HEK293T (cell line): ENCODE results near the gene TGM5.

Experiments
- CTCF ChIA-PET: fragments of 350-600 bp; formaldehyde crosslinking; extraction: SDS; loops from one replicate; lab custom pipeline; 2021; ENCODE audit warnings: antibody characterized with exemption, inconsistent platforms; lab: Yijun Ruan, JAX
- POLR2A ChIA-PET: fragments of 350-600 bp; formaldehyde crosslinking; extraction: SDS; loops from one replicate; lab custom pipeline; 2020; ENCODE audit warnings: antibody characterized with exemption, inconsistent platforms; lab: Yijun Ruan, JAX
- DNase-seq: peaks from one replicate; pipeline ENCODE4 v3.0.0; 2012; ENCODE audit warnings: mixed read lengths; ENCODE audit errors: extremely low spot score
- ARNT ChIP-seq: fragments of 450-650 bp; IDR thresholded peaks from 2 replicates; pipeline ENCODE4 v1.6.1; 2017; ENCODE audit warnings: mild to moderate bottlenecking
- BHLHE40 ChIP-seq: fragments of 450-650 bp; IDR thresholded peaks from 2 replicates; pipeline ENCODE4 v1.6.1; 2016; ENCODE audit warnings: mild to moderate bottlenecking, moderate library complexity, borderline replicate concordance
- CTBP1 ChIP-seq: fragments of 450-650 bp; IDR thresholded peaks from 2 replicates; pipeline ENCODE4 v1.6.1; 2016; ENCODE audit warnings: borderline replicate concordance
- ELF4 ChIP-seq: fragments of 450-650 bp; IDR thresholded peaks from 2 replicates; pipeline ENCODE4 v1.6.1; 2017; ENCODE audit warnings: antibody characterized with exemption
- FOXA1 ChIP-seq: fragments of 450-650 bp; IDR thresholded peaks from 2 replicates; pipeline ENCODE4 v1.6.1; 2016; ENCODE audit warnings: mild to moderate bottlenecking
- FOXK2 ChIP-seq: fragments of 450-650 bp; IDR thresholded peaks from 2 replicates; pipeline ENCODE4 v1.6.1; 2016; ENCODE audit warnings: mild to moderate bottlenecking
- FOXM1 ChIP-seq: fragments of 450-650 bp; IDR thresholded peaks from 2 replicates; pipeline ENCODE4 v1.6.1; 2017; ENCODE audit warnings: mild to moderate bottlenecking, borderline replicate concordance
- HDGF ChIP-seq: fragments of 450-650 bp; IDR thresholded peaks from 2 replicates; pipeline ENCODE4 v1.6.1; 2017; ENCODE audit warnings: antibody characterized with exemption, borderline replicate concordance
- L3MBTL2 ChIP-seq: fragments of 450-650 bp; conservative IDR thresholded peaks from 2 replicates; pipeline ENCODE4 v1.6.1; 2016; ENCODE audit warnings: mild to moderate bottlenecking
- LEF1 ChIP-seq: fragments of 450-650 bp; IDR thresholded peaks from 2 replicates; pipeline ENCODE4 v1.6.1; 2017; ENCODE audit warnings: mild to moderate bottlenecking, borderline replicate concordance
- NFRKB ChIP-seq: fragments of 450-650 bp; IDR thresholded peaks from 2 replicates; pipeline ENCODE4 v1.6.1; 2016; ENCODE audit warnings: mild to moderate bottlenecking, moderate library complexity
- SP1 ChIP-seq: fragments of 450-650 bp; IDR thresholded peaks from 2 replicates; pipeline ENCODE4 v1.6.1; 2017
- SUZ12 ChIP-seq: fragments of 450-650 bp; IDR thresholded peaks from 2 replicates; pipeline ENCODE4 v1.6.1; 2016; ENCODE audit warnings: mild to moderate bottlenecking
- TARDBP ChIP-seq: fragments of 450-650 bp; IDR thresholded peaks from 2 replicates; pipeline ENCODE4 v1.6.1; 2016
- ZNF384 ChIP-seq: fragments of 450-650 bp; IDR thresholded peaks from 2 replicates; pipeline ENCODE4 v1.6.1; 2016
- TF ChIP-seq, protein P1 (sequence below): fragments of 450-650 bp; IDR thresholded peaks from 2 replicates; pipeline ENCODE4 v1.6.1; 2016

The TGM5 gene

DNA sequence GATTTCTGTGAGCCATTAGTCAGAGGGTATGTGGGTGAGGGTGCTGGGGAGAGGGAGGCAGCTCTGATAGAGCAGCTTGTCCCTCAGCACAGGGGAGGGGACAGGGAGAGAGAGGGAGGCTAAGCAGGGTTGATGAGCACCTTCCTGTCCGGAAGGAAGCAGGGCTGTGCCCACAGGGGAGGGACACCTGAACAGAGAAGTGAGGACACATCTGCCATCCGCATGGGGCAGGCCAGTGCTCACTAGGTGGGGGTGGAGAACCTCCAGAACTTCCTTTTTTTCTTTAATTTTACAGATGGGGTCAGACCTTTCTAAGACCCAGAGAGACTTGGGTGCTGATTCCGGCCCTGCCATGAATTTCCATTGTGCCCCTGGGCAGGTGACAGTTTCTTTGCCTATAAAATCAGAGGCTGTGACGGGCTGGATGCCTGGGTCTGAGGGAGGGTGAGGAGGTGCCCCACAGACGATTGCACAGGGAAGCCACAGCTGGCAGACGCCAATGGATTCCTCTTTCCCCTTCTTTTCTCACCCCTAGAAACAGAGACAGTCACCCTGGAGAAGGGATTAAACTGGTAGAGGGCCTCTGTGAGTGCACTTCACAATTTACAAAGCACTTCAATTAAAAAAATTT, 4.1 kb upstream of the TGM5 start:
- TF ChIP-seq TARDBP, result no peak
- no peak for TF ChIP-seq LEF1
- DNase-seq, result no peak
- ChIA-PET POLR2A (no interaction called here), CTCF (no interaction called here)

DNA sequence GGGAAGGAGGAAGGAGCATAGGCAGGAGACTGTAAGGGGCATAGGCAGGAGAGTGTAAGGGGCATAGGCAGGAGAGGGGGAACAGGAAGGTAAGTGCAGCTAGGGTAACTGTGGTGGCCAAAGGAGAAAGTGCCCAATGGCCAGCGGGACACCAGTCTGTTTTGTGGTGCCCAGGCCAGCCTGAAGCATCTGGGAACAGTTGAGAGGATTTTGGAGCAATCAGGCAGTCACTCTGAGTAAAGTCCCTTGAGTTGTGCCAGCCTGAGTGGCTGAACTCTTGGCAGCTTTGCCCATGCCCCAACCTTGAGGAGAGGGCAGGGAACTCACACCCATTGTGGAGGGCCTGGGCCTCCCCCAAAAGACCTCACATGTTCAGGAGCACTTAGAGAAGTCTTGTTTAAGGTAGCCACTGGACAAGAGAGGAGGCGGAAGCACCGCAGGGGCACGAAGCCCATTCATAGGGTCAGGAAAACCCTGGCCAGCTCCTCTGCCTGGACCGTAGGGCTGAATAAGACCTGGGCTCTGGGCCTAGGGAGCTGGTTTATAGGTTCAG, 3.5 kb upstream of the TGM5 start:
- ChIA-PET POLR2A (no interaction called here), CTCF (no interaction called here)
- no peak for DNase-seq
- TF ChIP-seq, protein P1, sequence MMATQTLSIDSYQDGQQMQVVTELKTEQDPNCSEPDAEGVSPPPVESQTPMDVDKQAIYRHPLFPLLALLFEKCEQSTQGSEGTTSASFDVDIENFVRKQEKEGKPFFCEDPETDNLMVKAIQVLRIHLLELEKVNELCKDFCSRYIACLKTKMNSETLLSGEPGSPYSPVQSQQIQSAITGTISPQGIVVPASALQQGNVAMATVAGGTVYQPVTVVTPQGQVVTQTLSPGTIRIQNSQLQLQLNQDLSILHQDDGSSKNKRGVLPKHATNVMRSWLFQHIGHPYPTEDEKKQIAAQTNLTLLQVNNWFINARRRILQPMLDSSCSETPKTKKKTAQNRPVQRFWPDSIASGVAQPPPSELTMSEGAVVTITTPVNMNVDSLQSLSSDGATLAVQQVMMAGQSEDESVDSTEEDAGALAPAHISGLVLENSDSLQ, result no peak
- no peak for TF ChIP-seq ARNT
- TF ChIP-seq ELF4, result no peak
- TF ChIP-seq FOXK2, result no peak
- TF ChIP-seq NFRKB, result no peak
- no peak for TF ChIP-seq FOXA1
- TF ChIP-seq BHLHE40, result no peak
- no peak for TF ChIP-seq TARDBP
- no peak for TF ChIP-seq L3MBTL2
- no peak for TF ChIP-seq SP1

DNA sequence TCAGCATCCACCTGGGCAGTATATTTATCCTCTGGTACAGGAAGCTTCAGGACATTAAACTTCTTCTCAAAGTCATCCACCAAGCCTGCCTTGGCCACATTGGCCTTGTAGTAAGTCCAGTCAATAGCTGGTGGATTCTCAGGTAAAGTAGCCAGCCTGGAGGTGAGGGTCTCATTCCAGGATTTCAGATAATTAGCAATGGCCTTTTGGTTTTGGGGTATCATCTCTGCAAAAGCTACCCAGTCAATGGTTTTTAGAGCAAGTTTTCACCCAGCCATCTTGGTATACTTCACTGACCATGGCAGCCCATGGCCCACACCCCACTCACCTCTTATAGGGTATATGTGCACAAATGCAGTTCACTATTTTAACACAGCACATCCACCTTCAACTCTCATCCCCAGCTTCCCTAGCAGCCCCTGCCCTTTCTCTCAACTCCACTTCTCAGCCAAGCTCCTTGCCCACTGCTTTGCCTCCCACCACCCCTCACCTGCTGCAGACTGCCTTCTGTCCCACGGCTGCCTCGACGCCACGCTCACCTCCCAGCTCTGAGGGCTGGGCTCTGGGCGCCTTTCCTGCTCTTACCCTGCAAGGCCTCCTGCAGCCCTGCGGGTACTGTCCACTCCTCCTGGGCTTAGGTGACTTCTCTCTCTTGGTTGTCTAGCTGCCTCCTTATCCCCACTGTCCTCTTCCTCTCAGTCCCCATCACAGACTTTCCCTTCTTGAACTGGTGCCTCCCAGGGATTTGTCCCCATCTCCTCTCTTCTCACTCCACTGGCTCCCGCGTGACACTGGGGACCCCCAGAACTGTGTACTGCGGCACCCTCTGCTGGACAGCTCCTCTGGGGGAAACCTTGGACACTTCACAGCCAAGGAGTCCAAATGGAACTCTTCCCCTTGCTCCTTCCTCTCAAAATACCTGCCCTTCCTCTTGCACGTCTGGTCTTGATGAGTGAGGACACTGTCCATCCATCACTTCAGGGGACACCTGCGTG, 1.7 kb upstream of the TGM5 start:
- POLR2A ChIA-PET, result no interaction called here
- TF ChIP-seq FOXM1 (no peak), TARDBP (no peak), ELF4 (no peak), NFRKB (no peak), BHLHE40 (no peak), LEF1 (no peak), HDGF (no peak), CTBP1 (no peak), SUZ12 (no peak), L3MBTL2 (no peak), FOXK2 (no peak), ZNF384 (no peak), FOXA1 (no peak), SP1 (no peak), ARNT (no peak)
- TF ChIP-seq, protein P1, result no peak
- CTCF ChIA-PET, result interaction anchor here (1.2 kb wide), 2 partner anchors 43 to 64 kb away, joined by 3 to 6 read pairs; no protein-coding TSS in a partner anchor
- no peak for DNase-seq

DNA sequence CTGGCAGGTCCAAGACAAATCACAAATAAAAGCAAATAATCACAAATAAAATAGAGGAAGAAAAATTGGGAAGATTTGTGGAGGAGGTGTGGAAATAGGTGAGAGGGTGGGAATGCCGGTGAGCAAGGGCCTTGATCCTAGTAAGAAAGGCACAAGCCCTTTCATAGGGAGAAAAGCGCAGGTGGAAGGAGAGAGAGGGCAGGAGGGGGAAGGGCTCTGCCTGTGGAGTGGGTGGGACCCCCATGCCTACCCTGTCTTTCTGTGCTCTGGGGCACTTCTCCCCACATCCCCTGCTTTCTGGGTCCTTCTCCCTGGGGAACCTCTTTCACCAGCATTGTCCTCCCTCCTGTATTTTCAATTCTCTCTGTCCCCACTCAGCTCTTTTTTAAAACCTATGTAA, 711 bp upstream of the TGM5 start:
- CTCF ChIA-PET, result no interaction called here
- POLR2A ChIA-PET, result no interaction called here
- no peak for DNase-seq
- no peak for TF ChIP-seq LEF1
- TF ChIP-seq FOXK2, result no peak
- no peak for TF ChIP-seq ZNF384
- TF ChIP-seq TARDBP, result no peak
- TF ChIP-seq HDGF, result no peak
- TF ChIP-seq ELF4, result no peak

DNA sequence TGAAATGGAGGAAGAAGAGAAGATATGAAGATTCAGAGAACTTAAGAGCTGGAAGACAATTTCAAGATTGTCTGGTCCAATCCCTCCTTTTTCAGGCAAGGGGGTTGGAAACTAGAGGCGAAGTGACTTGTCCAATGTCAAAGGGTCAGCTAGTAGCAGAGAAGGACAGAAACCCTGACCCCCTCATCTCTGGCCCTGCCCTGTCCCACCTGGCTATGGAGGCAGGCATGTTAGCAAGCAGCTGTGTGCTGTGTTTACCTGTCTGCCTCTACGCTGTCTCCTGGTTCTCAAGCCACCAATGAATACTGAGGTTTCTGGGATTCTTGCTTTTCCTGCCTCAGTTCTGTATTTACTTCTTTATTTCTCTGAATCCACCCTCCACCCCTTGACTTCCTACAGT, 342 bp downstream of the TGM5 start:
- no peak for TF ChIP-seq ARNT
- no peak for TF ChIP-seq CTBP1
- TF ChIP-seq FOXM1, result no peak
- no peak for TF ChIP-seq FOXK2
- no peak for TF ChIP-seq LEF1
- no peak for TF ChIP-seq NFRKB
- no peak for DNase-seq
- CTCF ChIA-PET, result no interaction called here
- POLR2A ChIA-PET, result no interaction called here

DNA sequence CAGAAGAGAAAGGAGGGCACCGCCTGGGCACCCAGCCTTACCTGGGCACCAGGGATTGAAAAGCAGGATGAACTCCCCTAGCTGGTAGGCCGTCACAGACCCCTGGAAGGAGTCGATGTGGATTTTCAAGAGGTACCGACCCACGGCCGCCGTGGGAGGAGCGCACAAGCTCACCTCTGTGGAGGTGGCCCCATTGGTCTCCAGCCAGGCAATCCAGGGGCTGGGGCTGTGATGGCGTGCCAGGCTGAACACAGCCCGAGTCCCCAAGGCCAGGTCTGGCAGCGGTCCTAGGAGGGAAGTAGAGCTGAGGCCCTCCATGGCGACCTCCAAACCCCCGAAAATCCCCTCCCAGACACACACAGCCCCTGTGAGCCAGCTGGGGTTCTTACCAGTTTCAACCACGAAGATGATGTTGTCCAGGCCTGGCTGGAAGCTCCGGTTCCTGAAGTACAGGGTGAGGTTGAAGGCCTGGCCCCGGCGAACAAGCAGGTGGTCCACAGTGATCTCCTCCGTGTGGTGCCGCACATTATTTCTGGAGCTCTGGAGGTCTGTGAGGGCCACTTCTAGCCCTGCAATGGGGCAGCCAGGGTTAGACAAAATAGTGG, 6.6 kb downstream of the TGM5 start:
- DNase-seq, result no peak
- POLR2A ChIA-PET, result no interaction called here
- no peak for TF ChIP-seq ZNF384
- no peak for TF ChIP-seq FOXA1
- TF ChIP-seq L3MBTL2, result no peak
- no peak for TF ChIP-seq SP1
- no peak for TF ChIP-seq ELF4
- no peak for TF ChIP-seq TARDBP
- no peak for TF ChIP-seq FOXK2
- TF ChIP-seq SUZ12, result no peak
- no peak for TF ChIP-seq FOXM1
- CTCF ChIA-PET, result interaction anchor here (1.1 kb wide), 1 partner anchor 35 kb away, joined by 3 read pairs; no protein-coding TSS in a partner anchor
